HFF-Myc (cell line): ENCODE results near the gene PET100.

Source experiments
- DNase-seq: peaks from one replicate; pipeline ENCODE4 v3.0.0-alpha.2; 2011; ENCODE audit warnings: low read depth; ENCODE audit errors: extremely low read depth
- H3K4me3 ChIP-seq: replicated peaks from 2 replicates; pipeline ENCODE4 v1.5.1; 2011; ENCODE audit warnings: low read depth, mild to moderate bottlenecking, control low read depth, low read length
- TF ChIP-seq, protein P1 (sequence below): IDR thresholded peaks from 2 replicates; pipeline ENCODE4 v1.5.1; 2012; ENCODE audit warnings: mild to moderate bottlenecking, low read depth, low read length, control low read depth; ENCODE audit errors: missing control alignments

PET100 gene

DNA sequence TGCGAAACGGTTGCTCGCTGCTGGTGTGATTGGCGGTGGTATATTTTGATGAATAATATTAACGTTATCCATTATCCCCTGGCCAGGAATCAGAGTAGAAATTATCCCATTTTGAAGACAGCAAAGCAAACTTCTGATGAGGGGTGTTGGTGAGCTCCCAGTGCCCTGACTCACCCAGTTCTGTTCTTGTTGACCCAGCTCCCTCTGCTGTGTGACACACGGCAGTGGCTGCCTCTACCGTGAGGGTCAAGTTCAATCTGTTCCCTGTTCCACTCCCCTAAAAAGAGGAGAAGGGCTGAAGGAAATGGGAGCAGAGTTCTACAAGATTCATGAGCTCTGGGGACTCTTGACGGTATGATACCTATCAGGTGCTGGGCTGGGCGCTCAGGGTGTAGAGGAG lies 31.9 kb upstream of the PET100 start:
- DNase-seq, result no peak
- TF ChIP-seq, protein P1, sequence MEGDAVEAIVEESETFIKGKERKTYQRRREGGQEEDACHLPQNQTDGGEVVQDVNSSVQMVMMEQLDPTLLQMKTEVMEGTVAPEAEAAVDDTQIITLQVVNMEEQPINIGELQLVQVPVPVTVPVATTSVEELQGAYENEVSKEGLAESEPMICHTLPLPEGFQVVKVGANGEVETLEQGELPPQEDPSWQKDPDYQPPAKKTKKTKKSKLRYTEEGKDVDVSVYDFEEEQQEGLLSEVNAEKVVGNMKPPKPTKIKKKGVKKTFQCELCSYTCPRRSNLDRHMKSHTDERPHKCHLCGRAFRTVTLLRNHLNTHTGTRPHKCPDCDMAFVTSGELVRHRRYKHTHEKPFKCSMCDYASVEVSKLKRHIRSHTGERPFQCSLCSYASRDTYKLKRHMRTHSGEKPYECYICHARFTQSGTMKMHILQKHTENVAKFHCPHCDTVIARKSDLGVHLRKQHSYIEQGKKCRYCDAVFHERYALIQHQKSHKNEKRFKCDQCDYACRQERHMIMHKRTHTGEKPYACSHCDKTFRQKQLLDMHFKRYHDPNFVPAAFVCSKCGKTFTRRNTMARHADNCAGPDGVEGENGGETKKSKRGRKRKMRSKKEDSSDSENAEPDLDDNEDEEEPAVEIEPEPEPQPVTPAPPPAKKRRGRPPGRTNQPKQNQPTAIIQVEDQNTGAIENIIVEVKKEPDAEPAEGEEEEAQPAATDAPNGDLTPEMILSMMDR, result no peak
- no peak overlapping the region for H3K4me3 ChIP-seq

DNA sequence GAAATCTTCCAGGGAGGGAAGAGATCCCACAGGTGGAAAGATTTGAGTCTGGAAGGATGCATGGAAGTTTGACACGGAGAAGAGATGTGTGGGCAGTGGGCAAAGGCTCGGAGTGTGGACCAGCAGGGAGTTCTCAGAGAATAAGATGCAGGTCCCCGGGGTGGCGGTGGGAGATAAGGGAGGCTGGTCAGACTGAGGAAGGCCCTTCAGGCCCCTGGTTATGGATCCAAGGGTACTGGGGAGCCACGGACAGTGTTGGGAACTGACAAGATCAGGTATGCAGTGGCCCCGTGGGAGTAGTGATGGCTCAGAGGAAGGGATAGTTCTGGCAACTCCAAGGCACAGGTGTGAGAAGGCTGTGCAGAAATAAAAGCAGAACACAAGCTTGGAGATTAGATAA lies 31.4 kb upstream of the PET100 start:
- no peak overlapping the region for H3K4me3 ChIP-seq
- TF ChIP-seq, protein P1, result no peak
- DNase-seq, result no peak

DNA sequence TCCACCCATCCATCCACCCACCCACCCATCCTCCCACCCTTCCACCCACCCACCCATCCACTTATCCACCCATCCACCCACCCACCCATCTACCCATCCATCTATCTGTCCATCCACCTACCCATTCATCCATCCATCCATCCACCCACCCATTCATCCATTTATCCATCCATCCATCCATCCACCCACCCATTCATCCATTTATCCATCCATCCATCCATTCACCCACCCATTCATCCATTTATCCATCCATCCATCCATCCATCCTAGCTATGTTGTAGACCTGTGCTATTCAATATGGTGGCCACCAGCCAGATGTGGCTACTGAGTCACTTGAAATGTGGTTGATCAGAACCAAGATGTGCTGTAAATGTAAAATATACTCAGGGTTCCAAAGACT lies 28.9 kb upstream of the PET100 start:
- DNase-seq, result no peak
- TF ChIP-seq, protein P1, result no peak

DNA sequence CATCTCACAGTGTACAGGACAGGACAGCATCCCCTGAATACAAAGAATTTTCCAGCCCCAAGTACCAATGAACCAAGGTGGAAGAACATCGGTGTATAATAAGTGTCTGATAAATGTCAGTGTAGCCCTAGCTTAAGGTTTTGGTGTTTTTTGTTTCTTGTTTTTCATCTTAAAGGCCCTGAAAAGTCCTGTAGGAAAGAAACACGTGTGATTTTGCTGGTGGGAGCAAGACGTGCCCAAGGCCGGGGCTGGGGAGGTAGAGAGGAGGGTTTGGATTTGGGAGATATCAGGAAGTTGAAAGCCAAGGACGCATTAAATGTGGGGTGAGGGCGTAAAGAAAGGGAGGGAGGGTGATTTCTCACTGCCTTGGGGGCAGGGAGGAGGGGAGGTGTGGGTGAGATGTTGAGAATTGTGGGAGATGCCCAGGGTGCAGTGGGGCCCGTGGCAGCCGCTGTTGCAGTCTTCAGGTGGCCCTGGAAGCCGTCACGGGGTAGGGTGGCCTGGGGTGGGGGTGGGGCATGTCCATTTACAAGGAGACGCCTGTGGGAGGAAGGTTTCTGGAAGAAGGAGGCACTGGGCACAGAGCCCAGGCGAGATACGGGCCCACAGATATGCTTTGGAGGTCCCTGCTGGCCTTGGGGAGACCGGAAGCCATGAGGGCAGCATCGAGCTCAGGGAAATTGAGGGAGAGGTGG lies 27.2 kb upstream of the PET100 start:
- DNase-seq, result no peak
- TF ChIP-seq, protein P1, result no peak
- no peak overlapping the region for H3K4me3 ChIP-seq

More for the DNA sequence above, 28.9 kb upstream of the PET100 start:
- H3K4me3 ChIP-seq, result no peak overlapping the region

DNA sequence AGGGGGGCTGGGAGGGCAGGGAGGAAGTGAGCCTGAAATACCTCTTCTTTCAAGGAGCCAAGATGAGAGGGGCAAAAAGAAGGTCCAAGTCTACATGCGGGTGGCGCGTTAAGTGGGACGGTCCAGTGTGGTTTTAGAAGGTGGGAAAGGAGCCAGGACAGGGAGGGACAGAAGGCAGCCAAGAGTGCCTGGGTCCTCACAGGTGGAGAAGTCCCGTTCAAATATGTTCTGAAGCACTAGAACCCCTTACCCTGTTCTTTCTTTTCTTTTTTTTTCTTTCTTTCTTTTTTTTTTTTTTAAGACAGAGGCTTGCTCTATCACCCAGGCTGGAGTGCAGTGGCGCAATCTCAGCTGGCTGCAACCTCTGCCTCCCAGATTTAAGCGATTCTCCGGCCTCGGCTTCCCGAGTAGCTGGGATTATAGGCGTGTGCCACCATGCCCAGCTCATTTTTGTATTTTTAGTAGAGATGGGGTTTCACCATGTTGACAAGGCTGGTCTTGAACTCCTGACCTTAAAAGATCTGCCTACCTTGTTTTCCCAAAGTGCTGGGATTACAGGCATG lies 26.6 kb upstream of the PET100 start:
- TF ChIP-seq, protein P1, result no peak

DNA sequence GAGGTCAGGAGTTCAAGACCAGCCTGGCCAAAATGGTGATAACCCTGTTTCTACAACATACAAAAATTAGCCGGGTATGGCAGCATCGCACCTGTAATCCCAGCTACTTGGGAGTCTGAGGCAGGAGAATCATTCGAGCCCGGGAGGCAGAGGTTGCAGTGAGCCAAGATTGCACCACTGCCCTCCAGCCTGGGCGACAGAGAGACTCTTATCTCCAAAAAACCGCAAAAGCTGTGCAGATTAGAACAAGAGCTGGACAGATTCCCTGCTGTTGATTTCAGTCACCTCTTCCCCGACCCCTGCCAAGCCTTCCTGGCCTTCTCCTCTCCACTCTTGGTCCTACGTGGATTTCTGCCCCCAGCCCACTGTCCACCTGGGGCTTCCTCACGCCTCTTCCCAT lies 25.7 kb upstream of the PET100 start:
- DNase-seq, result no peak
- TF ChIP-seq, protein P1, result no peak
- H3K4me3 ChIP-seq, result no peak overlapping the region

More for the DNA sequence above, 26.6 kb upstream of the PET100 start:
- H3K4me3 ChIP-seq, result no peak overlapping the region
- DNase-seq, result no peak
